Vein endothelial cell (primary cell): Measurements from ENCODE around the gene AMELX. TPM values are rescaled to one million over a fixed set of nuclear protein-coding genes. Genes with fewer than 3 reads are reported as not detected.

Experiments used
- small RNA-seq: library from RNA; depleted of rRNA; stranded (forward); fragments of <200 nt; gene quantifications from one replicate; pipeline ENCODE3, GENCODE V24; 2012
- total RNA-seq: library from RNA; depleted of rRNA; stranded (reverse); fragments of >200 nt; gene quantifications from 2 replicates; pipeline ENCODE4 v1.2.3, GENCODE V29; 2012

AMELX gene
- total RNA-seq = not detected in 2 replicates

GRCh38 chrX:11293113-11293512, at the start of gene AMELX:
AMELX (plus strand) TSS chrX:11293413; CDS start chrX:11294789, 1,376 bp downstream.

Small RNA genes lying within 50 kb of the gene (small RNA-seq; reads per million reads assigned to genes)
- not detected for gene MIR548AX

Other genes starting within 250 kb of the AMELX start
- gene HCCS, start 182.1 kb upstream of the AMELX start, total RNA-seq = 22.9 and 26.2 TPM in 2 replicates